Left ventricle myocardium inferior (tissue), 1 donor: ENCODE data around the gene ASTN2. TPM values are rescaled to one million over a fixed set of nuclear protein-coding genes. Genes with fewer than 3 reads are reported as not detected.

Source experiments
- DNase-seq: peaks from one replicate; pipeline ENCODE4 v3.0.0-alpha.2; 2020
- H3K27ac ChIP-seq: fragments of 200-600 bp; replicated peaks from 2 replicates; pipeline ENCODE4 v1.8.0; 2021
- H3K27me3 ChIP-seq: fragments of 200-600 bp; 2 replicates; pipeline ENCODE4 v1.8.0; 2021; ENCODE audit warnings: low read depth
- H3K36me3 ChIP-seq: fragments of 200-600 bp; 2 replicates; pipeline ENCODE4 v1.8.0; 2021
- H3K4me1 ChIP-seq: fragments of 200-600 bp; 2 replicates; pipeline ENCODE4 v1.8.0; 2021
- H3K4me3 ChIP-seq: fragments of 200-600 bp; 2 replicates; pipeline ENCODE4 v1.8.0; 2021; ENCODE audit warnings: mild to moderate bottlenecking, moderate library complexity
- H3K9me3 ChIP-seq: fragments of 200-600 bp; replicated peaks from 2 replicates; pipeline ENCODE4 v1.8.0; 2021
- intact Hi-C: fragments of 100-400 bp; cut with micrococcal nuclease; formaldehyde crosslinking; loops from one replicate; pipeline ENCODE4 v1.11.0; 2022
- total RNA-seq: library from RNA; stranded (reverse); fragmentation: NEBNext Ultra II Directional; extraction: Animal tissue kit (Norgen Biotek cat#: 25700); gene quantifications from one replicate; pipeline ENCODE4 v1.2.1, GENCODE V29; 2021
- TF ChIP-seq, protein P1 (sequence below): fragments of 200-600 bp; IDR thresholded peaks from 2 replicates; pipeline ENCODE4 v1.8.0; 2021; ENCODE audit warnings: antibody characterized with exemption, mild to moderate bottlenecking, borderline replicate concordance
- donor health status: DM: no; HTN: yes; CAD: no; lungs with severe emphysema.

The ASTN2 gene
- total RNA-seq, 1 donor from 2014 or later = 6.1 TPM

DNA sequence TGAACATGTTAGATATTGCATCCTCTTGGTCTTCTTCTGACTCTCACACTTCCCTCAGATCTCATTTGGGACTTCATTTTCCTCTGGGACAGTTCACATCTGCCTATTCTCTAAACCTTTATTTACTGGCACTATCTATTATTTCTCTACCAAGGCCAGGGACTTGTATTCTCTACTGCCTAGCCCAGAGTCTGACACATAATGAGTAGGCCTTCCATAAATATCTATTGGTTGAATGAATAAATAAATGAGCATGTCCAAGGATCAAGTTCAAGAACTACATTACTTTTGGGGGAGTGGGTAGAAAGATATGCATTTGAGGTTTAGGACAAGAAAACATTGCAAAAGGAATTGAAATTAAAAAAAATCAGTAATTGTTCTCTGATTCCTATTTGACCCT is 477.5 kb downstream of the ASTN2 start:
- TF ChIP-seq, protein P1, sequence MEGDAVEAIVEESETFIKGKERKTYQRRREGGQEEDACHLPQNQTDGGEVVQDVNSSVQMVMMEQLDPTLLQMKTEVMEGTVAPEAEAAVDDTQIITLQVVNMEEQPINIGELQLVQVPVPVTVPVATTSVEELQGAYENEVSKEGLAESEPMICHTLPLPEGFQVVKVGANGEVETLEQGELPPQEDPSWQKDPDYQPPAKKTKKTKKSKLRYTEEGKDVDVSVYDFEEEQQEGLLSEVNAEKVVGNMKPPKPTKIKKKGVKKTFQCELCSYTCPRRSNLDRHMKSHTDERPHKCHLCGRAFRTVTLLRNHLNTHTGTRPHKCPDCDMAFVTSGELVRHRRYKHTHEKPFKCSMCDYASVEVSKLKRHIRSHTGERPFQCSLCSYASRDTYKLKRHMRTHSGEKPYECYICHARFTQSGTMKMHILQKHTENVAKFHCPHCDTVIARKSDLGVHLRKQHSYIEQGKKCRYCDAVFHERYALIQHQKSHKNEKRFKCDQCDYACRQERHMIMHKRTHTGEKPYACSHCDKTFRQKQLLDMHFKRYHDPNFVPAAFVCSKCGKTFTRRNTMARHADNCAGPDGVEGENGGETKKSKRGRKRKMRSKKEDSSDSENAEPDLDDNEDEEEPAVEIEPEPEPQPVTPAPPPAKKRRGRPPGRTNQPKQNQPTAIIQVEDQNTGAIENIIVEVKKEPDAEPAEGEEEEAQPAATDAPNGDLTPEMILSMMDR = no peak
- DNase-seq = no peak
- Histone ChIP-seq H3K9me3 (no peaks in the 10 kb centered on the region), H3K27me3 (peaks cover under 1% of the 10 kb centered on the region), H3K36me3 (no peaks in the 10 kb centered on the region), H3K27ac (no peak overlapping the region), H3K4me1 (no peaks in the 10 kb centered on the region), H3K4me3 (no peak overlapping the region)
- intact Hi-C loops = no loop called here

DNA sequence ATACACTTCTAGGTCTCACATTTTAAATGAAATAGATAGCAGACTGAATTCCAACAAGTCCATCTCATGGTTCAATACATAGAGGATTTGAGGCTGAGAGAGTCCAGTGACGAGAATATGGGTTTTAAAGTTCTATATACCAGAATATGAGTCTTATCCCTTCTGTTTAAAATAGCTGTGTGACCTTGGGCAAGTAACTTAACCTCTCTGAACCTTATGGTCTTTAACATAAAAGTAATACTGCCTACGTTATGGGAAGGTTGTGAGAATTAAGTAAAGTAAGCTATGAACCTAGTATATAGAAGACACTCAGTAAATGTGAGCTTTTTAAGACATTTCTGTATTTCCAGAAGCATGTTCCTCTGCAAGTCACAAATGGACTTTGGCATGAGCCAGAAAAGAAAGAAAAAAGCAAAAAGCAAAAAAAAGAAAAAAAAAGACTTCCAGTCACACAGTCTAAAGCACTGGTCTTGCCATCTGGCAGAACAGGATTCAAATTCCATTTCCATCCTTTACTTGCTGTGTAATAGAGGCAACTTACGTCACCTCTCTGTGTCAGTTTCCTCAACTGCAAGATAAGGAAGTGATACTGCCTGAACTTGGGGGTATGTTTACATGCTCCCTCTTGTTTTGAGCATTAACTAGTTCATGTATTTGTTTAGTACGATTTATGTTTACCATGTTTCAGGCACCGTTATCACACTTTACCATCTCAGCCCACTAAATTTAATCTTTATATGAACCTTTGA is 479.5 kb downstream of the ASTN2 start:
- Histone ChIP-seq H3K9me3 (no peaks in the 10 kb centered on the region), H3K36me3 (no peaks in the 10 kb centered on the region), H3K27ac (no peak overlapping the region), H3K4me1 (no peaks in the 10 kb centered on the region), H3K27me3 (peaks cover 17% of the 10 kb centered on the region), H3K4me3 (no peak overlapping the region)
- DNase-seq = no peak
- TF ChIP-seq, protein P1 = no peak
- intact Hi-C loops = no loop called here

DNA sequence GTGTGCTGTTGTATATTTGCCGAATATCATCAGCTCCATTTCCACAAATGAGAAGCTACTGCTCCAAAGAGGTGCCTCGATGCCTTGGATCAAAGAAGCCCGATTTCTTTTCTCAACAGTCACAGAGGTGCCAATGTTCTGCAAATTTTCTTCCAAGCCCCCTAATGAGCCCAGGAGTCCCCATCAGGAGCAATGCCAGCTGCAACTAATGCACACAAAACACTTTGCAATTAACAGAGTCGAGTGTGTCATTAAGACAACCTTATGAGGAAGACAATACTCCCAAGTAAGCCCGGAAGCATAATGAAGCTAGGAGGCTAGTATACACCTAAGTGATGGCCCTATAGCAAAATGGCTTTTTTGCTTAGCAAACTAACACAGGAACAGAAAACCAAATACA is 480.7 kb downstream of the ASTN2 start:
- intact Hi-C loops = no loop called here
- no peak for DNase-seq
- H3K9me3 ChIP-seq = no peaks in the 10 kb centered on the region
- H3K4me1 ChIP-seq = no peaks in the 10 kb centered on the region
- no peaks in the 10 kb centered on the region for H3K36me3 ChIP-seq
- H3K27ac ChIP-seq = no peak overlapping the region
- TF ChIP-seq, protein P1 = no peak
- peaks cover 17% of the 10 kb centered on the region for H3K27me3 ChIP-seq
- H3K4me3 ChIP-seq = no peak overlapping the region

DNA sequence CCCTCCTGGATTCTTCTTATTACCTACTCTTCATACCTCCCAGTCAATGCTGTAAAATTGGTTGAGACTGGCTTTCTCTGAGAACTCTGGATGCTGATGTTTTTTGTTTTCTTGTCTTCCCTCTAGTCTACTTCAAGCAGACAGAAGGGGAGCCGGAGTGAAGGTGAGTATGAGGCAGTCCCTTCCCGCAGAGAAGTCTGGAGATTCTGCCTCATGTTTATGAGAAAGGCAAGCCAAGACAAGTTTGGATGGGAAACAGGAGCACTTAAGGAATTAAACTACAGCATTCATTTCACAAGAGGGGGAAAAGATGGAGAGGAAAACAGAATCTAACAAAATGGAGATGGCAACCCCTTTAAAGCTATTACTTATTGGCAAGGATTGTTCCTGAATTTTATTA is 481.6 kb downstream of the ASTN2 start:
- TF ChIP-seq, protein P1 = no peak
- intact Hi-C loops = no loop called here

DNA sequence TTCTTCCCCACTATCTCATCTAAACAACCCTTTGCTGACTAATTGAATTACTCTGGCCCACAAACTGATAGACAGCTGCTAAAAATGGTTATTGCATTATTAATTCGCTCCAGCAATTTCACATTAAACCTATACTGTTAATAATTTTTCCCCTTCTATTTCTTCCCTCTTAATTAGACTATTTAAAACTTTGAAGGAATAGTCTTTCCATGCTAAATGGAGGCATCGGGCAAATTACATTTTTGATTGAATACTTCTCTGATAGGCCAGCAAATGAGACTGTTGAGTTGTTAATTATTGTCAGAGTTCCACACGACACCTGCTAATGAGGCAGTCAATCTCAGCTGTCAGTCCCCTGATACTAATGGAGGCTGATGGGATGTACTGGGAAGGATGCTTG is 485.2 kb downstream of the ASTN2 start:
- H3K27ac ChIP-seq = no peak overlapping the region
- H3K27me3 ChIP-seq = peaks cover 17% of the 10 kb centered on the region
- TF ChIP-seq, protein P1 = no peak
- no peak overlapping the region for H3K4me3 ChIP-seq
- H3K36me3 ChIP-seq = no peaks in the 10 kb centered on the region
- intact Hi-C loops = no loop called here
- no peaks in the 10 kb centered on the region for H3K4me1 ChIP-seq
- no peaks in the 10 kb centered on the region for H3K9me3 ChIP-seq
- DNase-seq = no peak

More for the DNA sequence above, 481.6 kb downstream of the ASTN2 start:
- no peaks in the 10 kb centered on the region for H3K36me3 ChIP-seq
- H3K27ac ChIP-seq = no peak overlapping the region
- H3K4me3 ChIP-seq = no peak overlapping the region
- no peak for DNase-seq
- H3K9me3 ChIP-seq = no peaks in the 10 kb centered on the region
- H3K27me3 ChIP-seq = peaks cover 17% of the 10 kb centered on the region
- no peaks in the 10 kb centered on the region for H3K4me1 ChIP-seq
